Measurements from ENCODE around the gene CACNA2D3.

- TF ChIP-seq EZH2phosphoT487 (IDR thresholded peaks at IDR 0.05; ENCODE audit: borderline replicate concordance, low read depth, low read length): no peak
- no peak for TF ChIP-seq CTCF (conservative IDR thresholded peaks at IDR 0.05; ENCODE audit: low read length)
Observed at GRCh38 chr3:54565956-54566355, 443.6 kb downstream of the CACNA2D3 start.
